ENCODE results near the gene TBC1D22A. TPM values are rescaled to one million over a fixed set of nuclear protein-coding genes. Genes with fewer than 3 reads are reported as not detected.

TBC1D22A gene
- polyA plus RNA-seq, 1 donor from 2014 or later, result 9.3 TPM

DNA sequence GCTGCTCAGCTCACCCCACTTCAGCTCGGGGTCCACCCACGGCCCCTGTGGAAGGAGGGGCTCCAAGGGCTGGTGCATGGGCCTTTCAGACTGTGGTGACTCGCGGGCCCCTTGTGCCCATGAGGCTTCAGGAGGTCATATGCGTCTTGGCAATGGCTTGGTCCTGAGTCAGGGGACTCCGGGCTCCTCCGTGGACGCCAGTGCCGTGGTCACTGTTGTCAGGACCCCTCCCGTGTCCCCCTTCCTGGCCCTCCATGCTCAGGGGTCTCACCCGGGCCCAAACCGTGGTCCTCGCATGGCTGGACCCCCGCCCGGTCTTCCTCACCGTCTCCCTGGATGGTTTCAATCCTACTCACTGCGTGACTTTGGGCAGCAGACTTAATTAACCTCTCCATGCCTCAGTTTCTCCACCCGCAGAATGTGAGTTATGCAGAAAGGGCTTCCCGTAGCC is 436.4 kb downstream of the TBC1D22A start:
- H3K36me3 ChIP-seq (ENCODE audit: insufficient read depth, low read length), result no peaks in the 10 kb centered on the region
- no peaks in the 10 kb centered on the region for H3K27me3 ChIP-seq (ENCODE audit: insufficient read depth, low read depth, low read length)
- H3K4me2 ChIP-seq (ENCODE audit: low read length), result no peak overlapping the region
- no peak overlapping the region for H2AFZ ChIP-seq (ENCODE audit: low read depth, low read length)
- no peak overlapping the region for H3K4me3 ChIP-seq (ENCODE audit: low read length)
- H3K27ac ChIP-seq (ENCODE audit: low read length), result no peak overlapping the region
- no peaks in the 10 kb centered on the region for H3K9me3 ChIP-seq (ENCODE audit: low read length)
- no peaks in the 10 kb centered on the region for H3K79me2 ChIP-seq (replicated peaks; ENCODE audit: insufficient read depth, low read length)
- no peaks in the 10 kb centered on the region for H4K20me1 ChIP-seq (ENCODE audit: insufficient read depth)
- TF ChIP-seq POLR2AphosphoS5 (IDR thresholded peaks at IDR 0.05), result no peak
- no peak for TF ChIP-seq CTCF (IDR thresholded peaks at IDR 0.05; ENCODE audit: poor library complexity, severe bottlenecking)
- TF ChIP-seq, protein P1, sequence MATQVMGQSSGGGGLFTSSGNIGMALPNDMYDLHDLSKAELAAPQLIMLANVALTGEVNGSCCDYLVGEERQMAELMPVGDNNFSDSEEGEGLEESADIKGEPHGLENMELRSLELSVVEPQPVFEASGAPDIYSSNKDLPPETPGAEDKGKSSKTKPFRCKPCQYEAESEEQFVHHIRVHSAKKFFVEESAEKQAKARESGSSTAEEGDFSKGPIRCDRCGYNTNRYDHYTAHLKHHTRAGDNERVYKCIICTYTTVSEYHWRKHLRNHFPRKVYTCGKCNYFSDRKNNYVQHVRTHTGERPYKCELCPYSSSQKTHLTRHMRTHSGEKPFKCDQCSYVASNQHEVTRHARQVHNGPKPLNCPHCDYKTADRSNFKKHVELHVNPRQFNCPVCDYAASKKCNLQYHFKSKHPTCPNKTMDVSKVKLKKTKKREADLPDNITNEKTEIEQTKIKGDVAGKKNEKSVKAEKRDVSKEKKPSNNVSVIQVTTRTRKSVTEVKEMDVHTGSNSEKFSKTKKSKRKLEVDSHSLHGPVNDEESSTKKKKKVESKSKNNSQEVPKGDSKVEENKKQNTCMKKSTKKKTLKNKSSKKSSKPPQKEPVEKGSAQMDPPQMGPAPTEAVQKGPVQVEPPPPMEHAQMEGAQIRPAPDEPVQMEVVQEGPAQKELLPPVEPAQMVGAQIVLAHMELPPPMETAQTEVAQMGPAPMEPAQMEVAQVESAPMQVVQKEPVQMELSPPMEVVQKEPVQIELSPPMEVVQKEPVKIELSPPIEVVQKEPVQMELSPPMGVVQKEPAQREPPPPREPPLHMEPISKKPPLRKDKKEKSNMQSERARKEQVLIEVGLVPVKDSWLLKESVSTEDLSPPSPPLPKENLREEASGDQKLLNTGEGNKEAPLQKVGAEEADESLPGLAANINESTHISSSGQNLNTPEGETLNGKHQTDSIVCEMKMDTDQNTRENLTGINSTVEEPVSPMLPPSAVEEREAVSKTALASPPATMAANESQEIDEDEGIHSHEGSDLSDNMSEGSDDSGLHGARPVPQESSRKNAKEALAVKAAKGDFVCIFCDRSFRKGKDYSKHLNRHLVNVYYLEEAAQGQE (IDR thresholded peaks at IDR 0.05; ENCODE audit: borderline replicate concordance), result no peak
- TF ChIP-seq MXI1 (conservative IDR thresholded peaks at IDR 0.05; ENCODE audit: poor library complexity, severe bottlenecking), result no peak
- no peak for TF ChIP-seq TAF1 (IDR thresholded peaks at IDR 0.05; ENCODE audit: low read depth)
- TF ChIP-seq SMC3 (conservative IDR thresholded peaks at IDR 0.05; ENCODE audit: poor library complexity), result no peak
- TF ChIP-seq RAD21 (conservative IDR thresholded peaks at IDR 0.05), result no peak
- no peak for TF ChIP-seq EZH2 (IDR thresholded peaks at IDR 0.05; ENCODE audit: borderline replicate concordance, insufficient read depth, low read length, poor library complexity, severe bottlenecking)
- no peak overlapping the region for H3K9ac ChIP-seq (ENCODE audit: low read length)
- no peaks in the 10 kb centered on the region for H3F3A ChIP-seq (ENCODE audit: insufficient read depth, low read length, poor library complexity, severe bottlenecking)
- H3K9me2 ChIP-seq (ENCODE audit: insufficient read depth, low read length), result no peaks in the 10 kb centered on the region

- Histone ChIP-seq H3K4me3 (ENCODE audit: low read length) (no peak overlapping the region), H3K79me2 (replicated peaks; ENCODE audit: insufficient read depth, low read length) (no peaks in the 10 kb centered on the region), H3K9ac (ENCODE audit: low read length) (no peak overlapping the region), H3K27me3 (ENCODE audit: insufficient read depth, low read depth, low read length) (no peaks in the 10 kb centered on the region), H3F3A (ENCODE audit: insufficient read depth, low read length, poor library complexity, severe bottlenecking) (no peaks in the 10 kb centered on the region), H3K4me2 (ENCODE audit: low read length) (no peak overlapping the region), H3K9me3 (ENCODE audit: low read length) (no peaks in the 10 kb centered on the region), H3K27ac (ENCODE audit: low read length) (no peak overlapping the region), H3K36me3 (ENCODE audit: insufficient read depth, low read length) (no peaks in the 10 kb centered on the region), H4K20me1 (ENCODE audit: insufficient read depth) (no peaks in the 10 kb centered on the region), H3K9me2 (ENCODE audit: insufficient read depth, low read length) (no peaks in the 10 kb centered on the region), H2AFZ (ENCODE audit: low read depth, low read length) (no peak overlapping the region)
- TF ChIP-seq TAF1 (IDR thresholded peaks at IDR 0.05; ENCODE audit: low read depth), result no peak
- no peak for TF ChIP-seq POLR2AphosphoS5 (IDR thresholded peaks at IDR 0.05)
- TF ChIP-seq SMC3 (conservative IDR thresholded peaks at IDR 0.05; ENCODE audit: poor library complexity), result no peak
- TF ChIP-seq MXI1 (conservative IDR thresholded peaks at IDR 0.05; ENCODE audit: poor library complexity, severe bottlenecking), result no peak
- no peak for TF ChIP-seq CTCF (IDR thresholded peaks at IDR 0.05; ENCODE audit: poor library complexity, severe bottlenecking)
- TF ChIP-seq, protein P1 (IDR thresholded peaks at IDR 0.05; ENCODE audit: borderline replicate concordance), result no peak
- no peak for TF ChIP-seq EZH2 (IDR thresholded peaks at IDR 0.05; ENCODE audit: borderline replicate concordance, insufficient read depth, low read length, poor library complexity, severe bottlenecking)
Measured at GRCh38 chr22:47199261-47199978, 437.0 kb downstream of the TBC1D22A start.
